Right lobe of liver (tissue), 4 donors: ENCODE measurements around the gene PRKAB2.

Experiments used
- CTCF ChIP-seq, 4 donors: fragments of 200-600 bp in 3 of 4; fragments of 450-650 bp in 1 of 4; IDR thresholded peaks; one replicate each; pipeline versions ENCODE4 v1.5.1 to v1.8.0; 2016 to 2022; ENCODE audit warnings: antibody characterized with exemption in 4 of 4, mild to moderate bottlenecking in 2 of 4
- POLR2A ChIP-seq: fragments of 450-650 bp; IDR thresholded peaks from one replicate; pipeline ENCODE4 v1.6.1; 2017; ENCODE audit warnings: antibody characterized with exemption, mild to moderate bottlenecking
- donor health status: DM: no; HTN: no; CAD: no.
- donor health status: DM: no; HTN: no; CAD: no.
- donor health status: DM: no; HTN: yes; CAD: no.

DNA sequence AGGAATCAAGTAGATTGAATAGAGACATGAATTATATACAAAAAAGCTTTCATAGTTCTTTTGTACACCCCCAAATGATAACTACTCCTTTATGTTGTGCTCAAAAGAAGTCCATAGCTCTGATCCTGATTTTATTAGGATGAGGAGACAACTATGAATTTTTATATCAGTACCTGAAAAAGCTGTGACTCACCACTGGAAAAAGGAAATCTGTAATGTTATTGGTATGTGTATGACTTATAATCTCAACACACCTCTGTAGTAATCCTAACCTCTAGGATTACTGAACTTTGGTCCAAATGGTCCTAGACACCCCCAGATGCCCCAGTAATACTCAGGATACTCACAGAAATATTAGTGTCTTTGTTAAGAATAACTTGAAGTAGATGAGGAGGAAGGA lies 10.2 kb downstream of the PRKAB2 start:
- TF ChIP-seq CTCF (IDR thresholded peaks at IDR 0.05) (no peak), POLR2A (no peak)
